HepG2 (cell line): ENCODE measurements around the gene TBC1D1. TPM values are rescaled to one million over a fixed set of nuclear protein-coding genes. Genes with fewer than 3 reads are reported as not detected.

ENCODE experiments used
- ATAC-seq: fragments of 200-7000 bp; cut with Tn5 transposase; 3 replicates; pipeline ENCODE4 v1.9.1; 2020; ENCODE audit warnings: mild to moderate bottlenecking, moderate library complexity
- BruUV-seq: library from RNA; stranded (reverse); fragments of 400-500 nt; replicated peaks from 2 replicates; lab custom pipeline; 2021; lab: Mats Ljungman, UMichigan
- CTCF ChIA-PET: fragments of 300-600 bp; formaldehyde crosslinking; extraction: SDS; loops from one replicate; lab custom pipeline; 2021; ENCODE audit warnings: low total read pairs, inconsistent platforms, low intra/inter-chr PET ratio; lab: Yijun Ruan, JAX
- POLR2A ChIA-PET: fragments of 350-600 bp; sonication (Branson Sonifier 250); formaldehyde crosslinking; loops from one replicate; lab custom pipeline; 2020; ENCODE audit warnings: antibody characterized with exemption, inconsistent platforms; lab: Yijun Ruan, JAX
- DNase-seq: peaks from one replicate; pipeline ENCODE4 v3.0.0-alpha.2; 2015; ENCODE audit warnings: low spot score
- FAIRE-seq: peaks from 3 replicates; lab custom pipeline; 2011; peaks lifted over from hg19 to GRCh38; lab: Jason Lieb, UNC
- H2AFZ ChIP-seq: one replicate; pipeline ENCODE4 v1.6.1; 2011; ENCODE audit warnings: low read length, inconsistent platforms
- H3K27ac ChIP-seq: fragments of 300-600 bp; 3 replicates; pipeline ENCODE4 v1.8.0; 2011; ENCODE audit warnings: mixed run types, mild to moderate bottlenecking, mixed read lengths, low read length, inconsistent platforms; ENCODE audit not compliant: insufficient read depth; ENCODE audit errors: extremely low read length
- H3K27me3 ChIP-seq, 2 experiments: fragments of 200-600 bp in 1 of 2; 2 replicates in 1 of 2; 3 replicates in 1 of 2; pipeline versions ENCODE4 v1.6.0 to v1.8.0; 2011; ENCODE audit warnings: low read length in 2 of 2, mild to moderate bottlenecking in 2 of 2, moderate library complexity in 2 of 2, inconsistent platforms in 1 of 2; ENCODE audit not compliant: insufficient read depth in 2 of 2, control insufficient read depth in 1 of 2
- H3K36me3 ChIP-seq, 2 experiments: fragments of 200-600 bp in 1 of 2; replicated peaks in 1 of 2; 2 replicates in 1 of 2; 3 replicates in 1 of 2; pipeline versions ENCODE4 v1.5.1 to v1.8.0; 2011; ENCODE audit warnings: low read length in 2 of 2, inconsistent platforms in 1 of 2; ENCODE audit not compliant: insufficient read depth in 2 of 2, control insufficient read depth in 1 of 2
- H3K4me1 ChIP-seq: 2 replicates; pipeline ENCODE4 v1.5.1; 2012; ENCODE audit warnings: low read length, inconsistent platforms; ENCODE audit not compliant: insufficient read depth
- H3K4me2 ChIP-seq: 2 replicates; pipeline ENCODE4 v1.6.0; 2011; ENCODE audit warnings: low read depth, low read length, inconsistent platforms
- H3K4me3 ChIP-seq, 3 experiments: fragments of 200-600 bp in 1 of 3; sonication (generic), shearing (Covaris generic) in 1 of 3; replicated peaks in 1 of 3; 2 replicates each; pipeline ENCODE4 v1.5.1; 2011 to 2016; ENCODE audit warnings: low read length in 3 of 3, inconsistent platforms in 2 of 3, low read depth in 2 of 3, mild to moderate bottlenecking in 2 of 3, control low read depth in 1 of 3, mixed read lengths in 1 of 3; ENCODE audit not compliant: insufficient read depth in 1 of 3
- H3K79me2 ChIP-seq: one replicate; pipeline ENCODE4 v1.6.1; 2011; ENCODE audit warnings: low read length, inconsistent platforms; ENCODE audit not compliant: insufficient read depth
- H3K9ac ChIP-seq: 2 replicates; pipeline ENCODE4 v1.6.0; 2011; ENCODE audit warnings: mild to moderate bottlenecking, low read depth, low read length, inconsistent platforms; ENCODE audit not compliant: insufficient read depth
- H3K9me3 ChIP-seq: 2 replicates; pipeline ENCODE4 v1.5.1; 2012; ENCODE audit warnings: mild to moderate bottlenecking, low read length
- H4K20me1 ChIP-seq: 2 replicates; pipeline ENCODE4 v1.6.0; 2011; ENCODE audit warnings: inconsistent platforms, mild to moderate bottlenecking, low read length, moderate library complexity; ENCODE audit not compliant: insufficient read depth
- CHD2 ChIP-seq: IDR thresholded peaks from 2 replicates; pipeline ENCODE4 v1.6.1; 2011; ENCODE audit warnings: low read depth, low read length, improper control_type of control experiment
- DR1 ChIP-seq: sonication (generic); formaldehyde crosslinking; IDR thresholded peaks from 2 replicates; pipeline ENCODE4 v1.8.0; 2021; ENCODE audit warnings: mild to moderate bottlenecking, missing genetic modification reagents, inconsistent platforms
- ETV5 ChIP-seq: IDR thresholded peaks from 2 replicates; pipeline ENCODE4 v1.6.1; 2018; ENCODE audit warnings: missing biosample characterization, missing genetic modification reagents, inconsistent platforms, borderline replicate concordance
- FOXM1 ChIP-seq: sonication (generic); formaldehyde crosslinking; IDR thresholded peaks from 2 replicates; pipeline ENCODE4 v1.5.0; 2020; ENCODE audit warnings: missing genetic modification reagents
- HOXA3 ChIP-seq: sonication (generic); formaldehyde crosslinking; IDR thresholded peaks from 2 replicates; pipeline ENCODE4 v1.5.0; 2020; ENCODE audit warnings: missing genetic modification reagents
- KLF6 ChIP-seq: IDR thresholded peaks from 2 replicates; pipeline ENCODE4 v1.8.0; 2016; ENCODE audit warnings: missing biosample characterization, missing genetic modification reagents
- MZF1 ChIP-seq: sonication (generic); formaldehyde crosslinking; IDR thresholded peaks from 2 replicates; pipeline ENCODE4 v1.8.1; 2023; ENCODE audit warnings: mild to moderate bottlenecking, missing genetic modification reagents, borderline replicate concordance
- NAIF1 ChIP-seq: sonication (generic); formaldehyde crosslinking; IDR thresholded peaks from 2 replicates; pipeline ENCODE4 v1.5.0; 2020; ENCODE audit warnings: mild to moderate bottlenecking, missing genetic modification reagents, borderline replicate concordance
- NCOA1 ChIP-seq: sonication (generic); formaldehyde crosslinking; IDR thresholded peaks from 2 replicates; pipeline ENCODE4 v1.9.0; 2021; ENCODE audit warnings: missing genetic modification reagents
- RAD21 ChIP-seq: fragments of 450-650 bp; formaldehyde crosslinking; IDR thresholded peaks from 2 replicates; pipeline ENCODE4 v1.5.0; 2020; ENCODE audit warnings: mild to moderate bottlenecking
- SCMH1 ChIP-seq: sonication (generic); formaldehyde crosslinking; IDR thresholded peaks from 2 replicates; pipeline ENCODE4 v1.9.0; 2021; ENCODE audit warnings: missing genetic modification reagents, mild to moderate bottlenecking, borderline replicate concordance
- SKI ChIP-seq: fragments of 450-650 bp; IDR thresholded peaks from one replicate; pipeline ENCODE4 v1.6.1; 2018; ENCODE audit warnings: mild to moderate bottlenecking; ENCODE audit not compliant: partially characterized antibody
- ZNF12 ChIP-seq: sonication (generic); formaldehyde crosslinking; IDR thresholded peaks from 2 replicates; pipeline ENCODE4 v1.5.0; 2020; ENCODE audit warnings: missing genetic modification reagents
- ZNF607 ChIP-seq: sonication (generic); formaldehyde crosslinking; IDR thresholded peaks from 2 replicates; pipeline ENCODE4 v1.5.1; 2020; ENCODE audit warnings: missing genetic modification reagents, mild to moderate bottlenecking, borderline replicate concordance
- ZNF720 ChIP-seq: sonication (generic); formaldehyde crosslinking; IDR thresholded peaks from 2 replicates; pipeline ENCODE4 v1.4.0; 2020; ENCODE audit warnings: missing genetic modification reagents
- WGBS: methylation state at CpG from one replicate; pipeline ENCODE4 v1.1.6; 2017; ENCODE audit warnings: low lambda C conversion rate; 5-methylcytosine and 5-hydroxymethylcytosine counted together
- in situ Hi-C: cut with HindIII; loops from 2 replicates; pipeline ENCODE4 v1.10.0; 2017; ENCODE audit warnings: low pct_unique_long_range_greater_than_20kb; ENCODE audit not compliant: extremely low pct_ligation_motif_present
- intact Hi-C: fragments of 100-400 bp; cut with micrococcal nuclease; formaldehyde crosslinking; loops from one replicate; pipeline ENCODE4 v1.10.0; 2022; ENCODE audit not compliant: unreplicated experiment
- polyA plus RNA-seq, 8 experiments: library from polyadenylated mRNA; depleted of rRNA in 3 of 8; stranded (reverse) in 7 of 8; unstranded in 1 of 8; fragments of >200 nt; fragmentation: Illumina TruSeq in 4 of 8; extraction: Trizol in 4 of 8; gene quantifications; 2 replicates each; pipeline versions ENCODE4 v1.2.1 to v1.2.3, GENCODE V29; 2011 to 2016; ENCODE audit warnings: low read depth in 4 of 8, missing spikeins in 1 of 8, mixed read lengths in 1 of 8; ENCODE audit not compliant: insufficient read depth in 1 of 8
- total RNA-seq, 5 experiments: library from RNA; depleted of rRNA; stranded (reverse); fragments of >200 nt; fragmentation: Illumina TruSeq; extraction: Trizol; gene quantifications; 2 replicates each; pipeline ENCODE4 v1.2.3, GENCODE V29; 2016; ENCODE audit warnings: low read depth in 1 of 5
- TF ChIP-seq, protein P1 (sequence below): sonication (generic); formaldehyde crosslinking; IDR thresholded peaks from 2 replicates; pipeline ENCODE4 v1.4.0; 2020; ENCODE audit warnings: missing genetic modification reagents

TBC1D1 gene
- total and polyA plus RNA-seq, 2 of the 13 experiments (the other 11 are each of a cell fraction or from before 2014, with no cell fraction given) = 37.3 to 62.8 TPM

- no TSS peak for BruUV-seq
- 36% methylated on average over 5 of the region's 5 CpGs for WGBS
- in situ Hi-C loops = no loop called here
Measured at GRCh38 chr4:37960679-37961450, 70.0 kb downstream of the TBC1D1 start.

DNA sequence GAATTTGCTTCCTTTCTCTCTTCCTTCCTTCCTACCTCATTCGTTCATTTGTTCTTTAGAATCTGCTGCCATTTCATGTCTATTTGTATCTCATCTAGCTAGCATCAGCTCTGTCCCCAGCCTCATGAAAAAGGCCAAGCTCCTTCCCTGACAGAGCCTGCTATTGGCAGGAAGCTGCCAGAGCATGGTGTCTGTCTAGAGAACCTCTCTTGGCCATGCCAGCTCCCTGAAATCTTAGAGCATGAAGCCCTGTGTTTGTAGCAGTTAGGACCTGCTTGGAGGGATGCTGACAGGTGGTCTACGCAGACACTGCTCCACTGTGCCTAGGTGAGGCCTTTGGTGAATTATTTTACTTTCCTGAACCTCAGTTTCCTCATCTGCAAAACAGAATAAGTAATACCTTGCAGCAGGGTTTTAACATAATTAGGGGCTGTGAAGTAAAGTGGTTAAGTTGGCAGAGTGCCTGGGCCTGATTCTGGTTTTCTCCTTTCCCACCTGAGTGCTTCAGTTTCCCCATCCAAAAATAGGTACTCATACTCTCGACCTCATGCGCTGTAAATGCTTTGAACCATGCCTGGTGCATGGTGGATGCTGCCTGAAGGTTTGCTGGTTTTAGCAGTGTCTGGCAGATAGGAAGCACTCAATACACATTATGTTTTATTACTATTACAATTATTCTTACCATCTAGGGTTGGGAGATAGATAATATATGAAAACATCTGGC, 74.0 kb downstream of the TBC1D1 start:
- no peak overlapping the region for H3K4me3 ChIP-seq
- no peaks in the 10 kb centered on the region for H3K36me3 ChIP-seq
- H3K4me2 ChIP-seq = no peak overlapping the region
- ATAC-seq (no peak), DNase-seq (no peak), FAIRE-seq (no peak)
- 47% methylated on average over 4 of the region's 4 CpGs for WGBS
- H4K20me1 ChIP-seq = no peaks in the 10 kb centered on the region
- H3K4me1 ChIP-seq = peaks cover 40% of the 10 kb centered on the region
- ChIA-PET POLR2A (no interaction called here), CTCF (no interaction called here)
- no peak overlapping the region for H2AFZ ChIP-seq
- H3K9ac ChIP-seq = no peak overlapping the region
- no peaks in the 10 kb centered on the region for H3K9me3 ChIP-seq
- in situ Hi-C loops (no loop called here), intact Hi-C loops (no loop called here)
- H3K27me3 ChIP-seq = no peaks in the 10 kb centered on the region; a peak in 2 of 5 replicates
- no peak overlapping the region for H3K27ac ChIP-seq
- no TSS peak for BruUV-seq
- H3K79me2 ChIP-seq = no peaks in the 10 kb centered on the region
- TF ChIP-seq ZNF720 (no peak), SCMH1 (CRISPR knock-in tag) (no peak), MZF1 (CRISPR knock-in tag) (no peak), FOXM1 (CRISPR knock-in tag) (no peak), CHD2 (no peak), NCOA1 (CRISPR knock-in tag) (no peak), ZNF607 (no peak), ETV5 (CRISPR knock-in tag) (no peak), DR1 (no peak), NAIF1 (CRISPR knock-in tag) (no peak), RAD21 (CRISPR knock-in tag) (no peak), KLF6 (no peak), SKI (no peak), HOXA3 (CRISPR knock-in tag) (no peak)
- TF ChIP-seq, protein P1, sequence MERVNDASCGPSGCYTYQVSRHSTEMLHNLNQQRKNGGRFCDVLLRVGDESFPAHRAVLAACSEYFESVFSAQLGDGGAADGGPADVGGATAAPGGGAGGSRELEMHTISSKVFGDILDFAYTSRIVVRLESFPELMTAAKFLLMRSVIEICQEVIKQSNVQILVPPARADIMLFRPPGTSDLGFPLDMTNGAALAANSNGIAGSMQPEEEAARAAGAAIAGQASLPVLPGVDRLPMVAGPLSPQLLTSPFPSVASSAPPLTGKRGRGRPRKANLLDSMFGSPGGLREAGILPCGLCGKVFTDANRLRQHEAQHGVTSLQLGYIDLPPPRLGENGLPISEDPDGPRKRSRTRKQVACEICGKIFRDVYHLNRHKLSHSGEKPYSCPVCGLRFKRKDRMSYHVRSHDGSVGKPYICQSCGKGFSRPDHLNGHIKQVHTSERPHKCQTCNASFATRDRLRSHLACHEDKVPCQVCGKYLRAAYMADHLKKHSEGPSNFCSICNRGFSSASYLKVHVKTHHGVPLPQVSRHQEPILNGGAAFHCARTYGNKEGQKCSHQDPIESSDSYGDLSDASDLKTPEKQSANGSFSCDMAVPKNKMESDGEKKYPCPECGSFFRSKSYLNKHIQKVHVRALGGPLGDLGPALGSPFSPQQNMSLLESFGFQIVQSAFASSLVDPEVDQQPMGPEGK (CRISPR knock-in tag) = no peak

More at GRCh38 chr4:37960679-37961450, 70.0 kb downstream of the TBC1D1 start:
- no peak overlapping the region for H3K4me3 ChIP-seq
- H3K36me3 ChIP-seq = no peaks in the 10 kb centered on the region
- intact Hi-C loops = no loop called here
- TF ChIP-seq ZNF12 (CRISPR knock-in tag) = no peak
- TF ChIP-seq, all 625 proteins: peak for 0
- ChIA-PET POLR2A (no interaction called here), CTCF (no interaction called here)
- Histone ChIP-seq H4K20me1 (no peaks in the 10 kb centered on the region), H3K27me3 (no peaks in the 10 kb centered on the region; a peak in 1 of 5 replicates), H3K4me2 (no peak overlapping the region), H2AFZ (no peak overlapping the region), H3K27ac (no peak overlapping the region), H3K9ac (no peak overlapping the region), H3K9me3 (no peaks in the 10 kb centered on the region), H3K79me2 (no peaks in the 10 kb centered on the region), H3K4me1 (peaks cover 47% of the 10 kb centered on the region)
- FAIRE-seq (no peak), DNase-seq (no peak), ATAC-seq (no peak)
